GM12891 (cell line): ENCODE results near the gene ZNF205.

Source experiments
- POLR2A ChIP-seq: IDR thresholded peaks from 2 replicates; pipeline ENCODE4 v1.6.1; 2011; ENCODE audit warnings: low read depth, low read length, control low read depth
- SPI1 ChIP-seq: IDR thresholded peaks from 2 replicates; pipeline ENCODE4 v1.6.1; 2011; ENCODE audit warnings: low read depth, low read length, control low read depth

- TF ChIP-seq POLR2A (no peak), SPI1 (no peak)
Measured at GRCh38 chr16:3164121-3164991, 52.0 kb downstream of the ZNF205 start.
